Measurements from ENCODE around the gene NR3C2.

NR3C2 gene

GRCh38 chr4:148270630-148271029, 171.6 kb downstream of the NR3C2 start:
- DNase-seq (ENCODE audit: low read depth): no peak
- H3K4me3 ChIP-seq (ENCODE audit: control insufficient read depth, low read depth, low read length): no peak overlapping the region
- no peak for TF ChIP-seq CTCF (IDR thresholded peaks at IDR 0.05; ENCODE audit: control insufficient read depth, insufficient read depth, low read depth, low read length, missing control alignments)

- H3K4me3 ChIP-seq (ENCODE audit: control insufficient read depth, low read depth, low read length): no peak overlapping the region
- TF ChIP-seq CTCF (IDR thresholded peaks at IDR 0.05; ENCODE audit: control insufficient read depth, insufficient read depth, low read depth, low read length, missing control alignments): no peak
- no peak for DNase-seq (ENCODE audit: low read depth)
Observed at GRCh38 chr4:148268835-148269234, 173.4 kb downstream of the NR3C2 start.

GRCh38 chr4:148266921-148267320, 175.3 kb downstream of the NR3C2 start:
- no peak for TF ChIP-seq CTCF (IDR thresholded peaks at IDR 0.05; ENCODE audit: control insufficient read depth, insufficient read depth, low read depth, low read length, missing control alignments)
- no peak overlapping the region for H3K4me3 ChIP-seq (ENCODE audit: control insufficient read depth, low read depth, low read length)
- no peak for DNase-seq (ENCODE audit: low read depth)

GRCh38 chr4:148266240-148266639, 176.0 kb downstream of the NR3C2 start:
- H3K4me3 ChIP-seq (ENCODE audit: control insufficient read depth, low read depth, low read length): no peak overlapping the region
- no peak for TF ChIP-seq CTCF (IDR thresholded peaks at IDR 0.05; ENCODE audit: control insufficient read depth, insufficient read depth, low read depth, low read length, missing control alignments)
- DNase-seq (ENCODE audit: low read depth): no peak

GRCh38 chr4:148265627-148266026, 176.6 kb downstream of the NR3C2 start:
- TF ChIP-seq CTCF (IDR thresholded peaks at IDR 0.05; ENCODE audit: control insufficient read depth, insufficient read depth, low read depth, low read length, missing control alignments): no peak
- no peak for DNase-seq (ENCODE audit: low read depth)
- H3K4me3 ChIP-seq (ENCODE audit: control insufficient read depth, low read depth, low read length): no peak overlapping the region

GRCh38 chr4:148263802-148264201, 178.4 kb downstream of the NR3C2 start:
- no peak for DNase-seq (ENCODE audit: low read depth)
- no peak for TF ChIP-seq CTCF (IDR thresholded peaks at IDR 0.05; ENCODE audit: control insufficient read depth, insufficient read depth, low read depth, low read length, missing control alignments)
- no peak overlapping the region for H3K4me3 ChIP-seq (ENCODE audit: control insufficient read depth, low read depth, low read length)

GRCh38 chr4:148263127-148263526, 179.1 kb downstream of the NR3C2 start:
- no peak overlapping the region for H3K4me3 ChIP-seq (ENCODE audit: control insufficient read depth, low read depth, low read length)
- DNase-seq (ENCODE audit: low read depth): no peak
- no peak for TF ChIP-seq CTCF (IDR thresholded peaks at IDR 0.05; ENCODE audit: control insufficient read depth, insufficient read depth, low read depth, low read length, missing control alignments)
